KOPT-K1 (cell line): ENCODE results near the gene MBD5.
"Not testable (repeated sequence)": the region's sequence is repeated elsewhere in the genome, so short reads cannot be mapped to it uniquely, and the experiment has no call there.

ENCODE experiments used
- H3K27ac ChIP-seq: fragments of 200-600 bp; sonication (generic); 2 replicates; pipeline ENCODE4 v1.5.1; 2016; ENCODE audit warnings: antibody characterized with exemption, mild to moderate bottlenecking, low read depth, low read length; ENCODE audit not compliant: poor library complexity, severe bottlenecking
- H3K36me3 ChIP-seq: fragments of 200-600 bp; sonication (generic); 2 replicates; pipeline ENCODE4 v1.5.1; 2017; ENCODE audit warnings: antibody characterized with exemption, mild to moderate bottlenecking, low read length, moderate library complexity; ENCODE audit not compliant: insufficient read depth
- H3K9me3 ChIP-seq: fragments of 200-600 bp; sonication (generic); 2 replicates; pipeline ENCODE4 v1.5.1; 2017; ENCODE audit warnings: antibody characterized with exemption, low read length, mild to moderate bottlenecking; ENCODE audit not compliant: insufficient read depth, poor library complexity, severe bottlenecking

MBD5 gene

GRCh38 chr2:148542614-148543013 is 521.7 kb downstream of the MBD5 start:
- Histone ChIP-seq H3K36me3 (no peaks in the 10 kb centered on the region), H3K9me3 (no peaks in the 10 kb centered on the region), H3K27ac (no peak overlapping the region)

GRCh38 chr2:148543088-148543540 is 522.2 kb downstream of the MBD5 start:
- not testable (repeated sequence) for H3K27ac ChIP-seq, H3K9me3 ChIP-seq

GRCh38 chr2:148545390-148546256 is 524.7 kb downstream of the MBD5 start:
- Histone ChIP-seq H3K27ac (no peak overlapping the region), H3K36me3 (no peaks in the 10 kb centered on the region), H3K9me3 (no peaks in the 10 kb centered on the region)

More at GRCh38 chr2:148543088-148543540, 522.2 kb downstream of the MBD5 start:
- H3K36me3 ChIP-seq, result not testable (repeated sequence)

GRCh38 chr2:148546270-148546669 is 525.4 kb downstream of the MBD5 start:
- H3K9me3 ChIP-seq, result no peaks in the 10 kb centered on the region
- no peak overlapping the region for H3K27ac ChIP-seq
- no peaks in the 10 kb centered on the region for H3K36me3 ChIP-seq

DNA sequence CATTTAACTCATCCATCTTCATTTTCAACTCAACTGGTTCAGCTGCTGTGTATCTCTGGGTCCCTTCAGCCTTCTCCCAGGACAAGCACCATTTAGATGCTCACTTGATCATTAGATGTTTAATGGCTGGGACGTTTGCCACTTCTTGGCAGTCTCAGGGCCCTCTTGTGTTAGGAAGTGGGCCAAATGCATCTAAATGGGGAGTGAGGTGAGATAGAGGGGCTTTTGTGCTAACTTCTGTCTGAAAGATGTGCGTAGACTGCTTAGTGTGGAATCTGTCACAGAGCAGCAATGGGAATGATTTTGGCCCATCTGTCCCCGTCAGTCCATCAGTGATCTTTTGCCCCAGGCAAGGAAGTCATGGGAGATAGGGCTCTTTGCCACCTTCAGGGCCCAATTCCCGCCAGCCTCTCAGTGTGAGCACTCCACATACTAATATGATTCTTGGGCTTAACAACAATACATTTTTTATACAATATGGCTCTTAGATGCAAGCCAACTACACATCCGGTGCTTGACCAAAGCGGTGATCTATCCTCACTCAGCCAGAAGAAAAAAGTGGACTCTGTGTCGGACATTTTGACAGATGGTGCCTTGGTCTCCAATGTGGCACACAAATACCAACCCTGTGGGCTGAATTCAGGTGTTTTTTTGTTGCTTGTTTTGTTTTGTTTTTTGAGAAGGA is 528.0 kb downstream of the MBD5 start:
- no peaks in the 10 kb centered on the region for H3K9me3 ChIP-seq
- H3K27ac ChIP-seq, result no peak overlapping the region
- no peaks in the 10 kb centered on the region for H3K36me3 ChIP-seq

GRCh38 chr2:148552675-148553331 is 531.9 kb downstream of the MBD5 start:
- Histone ChIP-seq H3K27ac (peak overlapping the region; percentile 86), H3K9me3 (no peaks in the 10 kb centered on the region), H3K36me3 (no peaks in the 10 kb centered on the region)

DNA sequence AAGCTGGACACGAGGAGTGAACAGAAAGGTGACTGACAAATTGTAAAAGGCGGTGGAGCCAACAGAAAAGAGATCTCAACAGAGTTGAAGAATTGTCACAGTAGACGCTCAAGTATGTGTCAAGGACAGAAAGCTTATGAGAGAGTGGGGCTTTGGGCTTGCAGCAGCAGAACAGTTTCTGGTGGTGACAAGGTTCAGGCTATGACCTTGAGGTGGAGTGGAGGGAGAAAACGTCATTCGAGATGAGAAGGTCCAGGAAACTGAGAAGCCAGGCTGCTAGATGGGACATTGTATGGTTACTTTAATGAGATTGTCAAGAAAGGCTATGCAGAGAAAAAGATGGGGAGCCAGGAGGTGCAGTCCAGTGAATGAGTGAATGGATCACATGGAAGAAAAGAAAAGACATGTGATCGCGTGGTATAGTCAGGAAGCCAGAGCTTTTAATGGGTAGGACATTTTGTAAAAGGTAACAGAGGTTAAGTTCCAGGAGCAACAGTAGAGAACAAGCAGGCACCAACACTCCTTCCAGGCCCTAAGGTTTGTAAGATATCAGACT is 532.5 kb downstream of the MBD5 start:
- Histone ChIP-seq H3K27ac (peak overlapping the region; percentile 86), H3K36me3 (no peaks in the 10 kb centered on the region), H3K9me3 (no peaks in the 10 kb centered on the region)

DNA sequence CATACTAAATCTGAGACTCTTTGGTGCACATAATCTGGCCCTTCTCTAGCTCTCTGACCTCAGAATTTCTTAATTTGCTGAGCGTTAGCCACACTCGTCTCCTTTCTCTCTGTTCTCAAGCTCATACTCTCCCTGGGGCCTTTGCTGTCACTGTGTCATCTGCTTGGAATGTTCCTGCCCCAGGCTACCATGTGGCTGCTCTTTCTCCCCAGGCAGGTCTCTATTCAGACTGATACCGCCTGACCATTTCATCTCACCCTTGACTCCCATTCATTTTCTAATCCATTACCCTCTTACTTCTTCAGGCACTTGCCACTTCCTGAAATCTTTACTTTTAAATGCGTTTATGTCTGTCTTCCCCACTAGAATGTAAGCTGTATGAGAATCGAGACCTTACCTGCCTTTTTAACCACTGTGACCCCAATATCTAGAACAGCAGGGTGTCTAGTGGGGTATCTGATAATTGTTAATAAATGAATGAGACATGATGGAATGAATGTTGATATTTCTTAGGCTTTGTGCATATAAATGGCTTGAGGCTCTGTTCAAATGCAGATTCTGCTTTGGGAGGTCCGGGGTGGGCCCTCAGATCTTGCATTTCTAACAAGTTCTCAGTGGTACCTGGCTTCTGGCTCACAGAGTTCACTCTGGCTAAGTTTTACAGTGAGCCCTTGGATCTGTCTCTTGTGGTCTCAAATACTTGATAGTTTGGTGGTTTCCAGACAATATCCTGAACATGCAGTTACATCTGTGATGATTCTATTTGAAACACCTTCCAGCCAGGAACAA is 533.8 kb downstream of the MBD5 start:
- Histone ChIP-seq H3K36me3 (no peaks in the 10 kb centered on the region), H3K9me3 (no peaks in the 10 kb centered on the region), H3K27ac (no peak overlapping the region)

DNA sequence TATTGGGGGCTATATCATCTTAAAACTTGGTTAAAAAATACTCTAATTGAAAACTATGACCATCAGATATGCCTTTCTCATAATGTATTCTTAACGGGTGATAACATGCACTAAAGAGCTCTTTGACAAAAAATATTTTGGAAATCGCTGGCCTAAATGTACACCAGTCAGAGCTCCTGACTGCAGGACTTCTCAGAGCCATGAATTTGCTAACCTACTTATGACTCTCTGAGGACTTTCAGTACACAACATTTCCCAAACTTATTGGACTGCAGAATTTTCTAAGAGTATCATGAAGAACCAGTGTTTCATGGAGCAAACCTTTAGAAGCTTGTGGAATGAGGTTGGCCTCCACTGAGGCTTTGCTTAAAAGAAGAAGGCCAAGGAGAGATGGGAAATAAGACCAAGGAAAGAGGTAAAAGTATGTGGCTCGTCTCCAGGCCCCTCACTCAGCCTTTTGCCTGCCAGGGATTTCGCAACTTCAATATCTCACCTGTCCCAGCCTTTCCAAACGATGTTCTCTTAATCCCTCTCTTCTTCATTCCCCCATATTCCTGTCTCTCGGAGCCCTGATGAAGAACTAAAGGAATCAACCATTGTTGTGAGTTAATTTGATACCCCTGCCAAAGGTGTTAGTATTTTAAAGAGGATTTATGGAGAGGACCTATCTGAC is 534.9 kb downstream of the MBD5 start:
- no peaks in the 10 kb centered on the region for H3K36me3 ChIP-seq
- no peak overlapping the region for H3K27ac ChIP-seq

GRCh38 chr2:148557844-148558436 is 537.0 kb downstream of the MBD5 start:
- H3K27ac ChIP-seq, result no peak overlapping the region

More for the DNA sequence above, 534.9 kb downstream of the MBD5 start:
- H3K9me3 ChIP-seq, result no peaks in the 10 kb centered on the region

DNA sequence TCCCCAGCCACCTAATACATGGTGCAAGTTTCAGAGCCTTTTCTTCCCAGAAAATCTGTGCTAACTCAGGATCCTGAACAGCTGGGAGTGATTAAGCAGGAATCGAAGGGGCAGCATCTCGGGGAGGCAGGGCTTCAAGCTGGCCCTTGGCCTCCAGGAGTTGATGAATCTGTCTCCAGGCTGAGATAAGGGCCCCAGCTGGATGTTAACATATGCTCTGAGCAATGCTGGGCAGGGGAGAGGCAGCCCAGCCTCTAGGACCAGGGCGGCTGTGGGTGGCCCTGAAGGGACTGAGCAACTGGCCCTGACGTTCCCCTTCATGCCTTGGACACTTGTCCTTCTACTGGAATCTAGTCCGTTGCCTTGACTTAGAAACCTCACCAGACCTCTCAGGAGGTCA is 539.6 kb downstream of the MBD5 start:
- Histone ChIP-seq H3K27ac (no peak overlapping the region), H3K36me3 (no peaks in the 10 kb centered on the region), H3K9me3 (no peaks in the 10 kb centered on the region)

More at GRCh38 chr2:148557844-148558436, 537.0 kb downstream of the MBD5 start:
- Histone ChIP-seq H3K9me3 (no peaks in the 10 kb centered on the region), H3K36me3 (no peaks in the 10 kb centered on the region)

- no peaks in the 10 kb centered on the region for H3K9me3 ChIP-seq
- H3K27ac ChIP-seq, result no peak overlapping the region
- H3K36me3 ChIP-seq, result no peaks in the 10 kb centered on the region
Measured at GRCh38 chr2:148561389-148561788, 540.5 kb downstream of the MBD5 start.

DNA sequence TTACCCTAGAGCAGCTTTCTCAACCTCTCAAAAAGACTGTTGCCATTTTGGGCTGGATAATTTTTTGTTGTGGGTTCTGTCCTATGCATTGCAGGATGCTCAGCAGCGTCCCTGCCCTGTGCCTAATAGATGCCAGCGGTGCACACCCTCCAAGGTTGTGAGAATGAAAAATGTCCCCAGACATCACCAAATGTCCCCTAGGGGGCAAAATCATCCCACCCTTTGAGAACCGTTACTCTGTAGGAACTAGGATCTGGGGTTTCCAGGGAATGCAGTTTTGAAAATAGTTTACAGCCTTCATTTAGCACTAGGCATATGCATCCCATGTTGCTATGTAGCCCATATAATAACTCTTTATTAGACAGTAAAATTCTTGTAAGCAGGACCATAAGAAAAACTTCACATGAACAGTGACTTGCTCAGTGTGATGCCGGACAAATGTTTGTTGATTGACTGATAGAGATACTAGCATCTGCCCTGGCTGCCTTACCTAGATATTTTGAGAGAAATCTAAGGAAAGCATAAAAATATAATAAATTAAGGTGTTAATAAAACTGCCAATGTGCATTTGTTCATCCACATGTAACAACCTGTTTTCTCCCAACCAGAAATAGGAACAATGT is 544.5 kb downstream of the MBD5 start:
- H3K36me3 ChIP-seq, result no peaks in the 10 kb centered on the region
- no peak overlapping the region for H3K27ac ChIP-seq
- H3K9me3 ChIP-seq, result no peaks in the 10 kb centered on the region
